ENCODE results near the gene BCS1L. TPM values are rescaled to one million over a fixed set of nuclear protein-coding genes. Genes with fewer than 3 reads are reported as not detected.

BCS1L gene
- total and polyA plus RNA-seq, 2 of the 13 experiments (the other 11 are each of a cell fraction or from before 2014, with no cell fraction given), result 48.9 to 76.0 TPM

DNA sequence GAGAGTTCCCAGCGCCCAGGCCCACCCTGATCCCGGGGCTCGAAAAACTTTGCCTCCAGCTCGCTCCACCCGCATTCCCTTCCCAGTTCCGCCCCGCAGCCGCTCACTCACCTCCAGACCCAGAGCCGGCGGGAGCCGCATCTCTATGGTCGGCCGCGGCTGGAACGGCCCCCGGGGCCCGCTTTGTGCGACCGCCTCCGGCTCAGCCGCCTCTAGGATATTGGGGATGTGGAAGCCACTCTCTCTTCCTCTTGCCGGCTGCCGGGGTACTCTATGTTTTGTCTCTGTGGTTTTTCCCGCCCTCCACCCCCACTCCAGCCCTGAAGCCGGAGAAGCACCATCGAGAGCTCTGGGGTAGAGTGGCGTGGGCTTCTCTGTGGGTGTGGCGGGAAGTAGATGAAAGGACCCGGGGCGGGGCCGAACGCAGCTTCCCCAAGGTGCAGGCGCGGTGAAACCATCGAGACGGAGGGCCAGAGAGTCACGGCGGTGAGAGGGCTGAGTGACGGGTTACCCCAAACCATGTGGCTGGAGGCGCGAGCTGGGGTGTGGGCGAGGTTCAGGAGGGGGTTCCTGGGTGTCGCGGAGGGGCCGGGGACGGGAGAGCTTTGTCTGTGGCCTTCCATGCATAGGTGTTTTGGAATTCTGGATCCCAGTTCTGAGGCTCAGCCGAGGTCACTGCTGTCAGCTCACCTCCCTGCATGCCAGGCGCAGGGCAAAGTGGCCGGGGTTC lies at the start of gene BCS1L, which contains the start of gene ZNF142 (continued):
- TF ChIP-seq ZNF354B (CRISPR knock-in tag; IDR thresholded peaks at IDR 0.05) (0 out of 2 replicates have a peak, but pooled peaks have one; percentile 9), ZNF615 (CRISPR knock-in tag; IDR thresholded peaks at IDR 0.05; ENCODE audit: borderline replicate concordance) (peak; percentile 49; the same call in 1 of the 2 replicates), FOXJ3 (CRISPR knock-in tag; IDR thresholded peaks at IDR 0.05; ENCODE audit: borderline replicate concordance) (no peak), MXI1 (IDR thresholded peaks at IDR 0.05; ENCODE audit: borderline replicate concordance, low read depth, low read length) (peak; percentile 96; the same call in 1 of the 3 replicates), MYNN (CRISPR knock-in tag; IDR thresholded peaks at IDR 0.05; ENCODE audit: low read depth) (no peak), IRX3 (CRISPR knock-in tag; IDR thresholded peaks at IDR 0.05; ENCODE audit: borderline replicate concordance, low read depth) (peak; percentile 32), FOXO1 (CRISPR knock-in tag; IDR thresholded peaks at IDR 0.05) (peak; percentile 7; the same call in 1 of the 2 replicates), TBX2 (CRISPR knock-in tag; IDR thresholded peaks at IDR 0.05; ENCODE audit: borderline replicate concordance) (no peak), PRMT3 (CRISPR knock-in tag; IDR thresholded peaks at IDR 0.05; ENCODE audit: borderline replicate concordance, low read depth) (no peak), HNRNPH1 (optimal IDR thresholded peaks at IDR 0.05; ENCODE audit: low read depth, low read length) (peak; percentile 45), GTF2F1 (IDR thresholded peaks at IDR 0.05; ENCODE audit: low read length) (no peak), ZBTB20 (CRISPR knock-in tag; IDR thresholded peaks at IDR 0.05; ENCODE audit: borderline replicate concordance, low read depth) (peak; percentile 45; the same call in 1 of the 2 replicates), CHD4 (IDR thresholded peaks at IDR 0.05; ENCODE audit: borderline replicate concordance, low read length) (no peak), DPF2 (CRISPR knock-in tag; IDR thresholded peaks at IDR 0.05; ENCODE audit: borderline replicate concordance, low read depth) (no peak), ZNF570 (CRISPR knock-in tag; IDR thresholded peaks at IDR 0.05; ENCODE audit: borderline replicate concordance) (no peak; the same call in 1 of the 2 replicates), SNAPC2 (CRISPR knock-in tag; IDR thresholded peaks at IDR 0.05) (peak; percentile 5; the same call in 1 of the 2 replicates), ZBTB8A (CRISPR knock-in tag; IDR thresholded peaks at IDR 0.05; ENCODE audit: borderline replicate concordance, low read depth) (no peak), YEATS2 (CRISPR knock-in tag; IDR thresholded peaks at IDR 0.05; ENCODE audit: borderline replicate concordance) (peak; percentile 92), SAP130 (CRISPR knock-in tag; IDR thresholded peaks at IDR 0.05; ENCODE audit: low read depth) (peak; percentile 99), CCAR2 (optimal IDR thresholded peaks at IDR 0.05; ENCODE audit: low read depth, low read length) (peak; percentile 88), KLF6 (CRISPR knock-in tag; IDR thresholded peaks at IDR 0.05) (peak; percentile 81)
- TF ChIP-seq, protein P1, sequence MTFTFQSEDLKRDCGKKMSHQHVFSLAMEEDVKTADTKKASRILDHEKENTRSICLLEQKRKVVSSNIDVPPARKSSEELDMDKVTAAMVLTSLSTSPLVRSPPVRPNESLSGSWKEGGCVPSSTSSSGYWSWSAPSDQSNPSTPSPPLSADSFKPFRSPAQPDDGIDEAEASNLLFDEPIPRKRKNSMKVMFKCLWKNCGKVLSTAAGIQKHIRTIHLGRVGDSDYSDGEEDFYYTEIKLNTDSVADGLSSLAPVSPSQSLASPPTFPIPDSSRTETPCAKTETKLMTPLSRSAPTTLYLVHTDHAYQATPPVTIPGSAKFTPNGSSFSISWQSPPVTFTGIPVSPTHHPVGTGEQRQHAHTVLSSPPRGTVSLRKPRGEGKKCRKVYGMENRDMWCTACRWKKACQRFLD (CRISPR knock-in tag; IDR thresholded peaks at IDR 0.05; ENCODE audit: borderline replicate concordance), result peak; percentile 88; the same call in 1 of the 2 replicates
- TF ChIP-seq, protein P2, sequence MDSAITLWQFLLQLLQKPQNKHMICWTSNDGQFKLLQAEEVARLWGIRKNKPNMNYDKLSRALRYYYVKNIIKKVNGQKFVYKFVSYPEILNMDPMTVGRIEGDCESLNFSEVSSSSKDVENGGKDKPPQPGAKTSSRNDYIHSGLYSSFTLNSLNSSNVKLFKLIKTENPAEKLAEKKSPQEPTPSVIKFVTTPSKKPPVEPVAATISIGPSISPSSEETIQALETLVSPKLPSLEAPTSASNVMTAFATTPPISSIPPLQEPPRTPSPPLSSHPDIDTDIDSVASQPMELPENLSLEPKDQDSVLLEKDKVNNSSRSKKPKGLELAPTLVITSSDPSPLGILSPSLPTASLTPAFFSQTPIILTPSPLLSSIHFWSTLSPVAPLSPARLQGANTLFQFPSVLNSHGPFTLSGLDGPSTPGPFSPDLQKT (CRISPR knock-in tag; IDR thresholded peaks at IDR 0.05; ENCODE audit: borderline replicate concordance), result no peak
- TF ChIP-seq, protein P3, sequence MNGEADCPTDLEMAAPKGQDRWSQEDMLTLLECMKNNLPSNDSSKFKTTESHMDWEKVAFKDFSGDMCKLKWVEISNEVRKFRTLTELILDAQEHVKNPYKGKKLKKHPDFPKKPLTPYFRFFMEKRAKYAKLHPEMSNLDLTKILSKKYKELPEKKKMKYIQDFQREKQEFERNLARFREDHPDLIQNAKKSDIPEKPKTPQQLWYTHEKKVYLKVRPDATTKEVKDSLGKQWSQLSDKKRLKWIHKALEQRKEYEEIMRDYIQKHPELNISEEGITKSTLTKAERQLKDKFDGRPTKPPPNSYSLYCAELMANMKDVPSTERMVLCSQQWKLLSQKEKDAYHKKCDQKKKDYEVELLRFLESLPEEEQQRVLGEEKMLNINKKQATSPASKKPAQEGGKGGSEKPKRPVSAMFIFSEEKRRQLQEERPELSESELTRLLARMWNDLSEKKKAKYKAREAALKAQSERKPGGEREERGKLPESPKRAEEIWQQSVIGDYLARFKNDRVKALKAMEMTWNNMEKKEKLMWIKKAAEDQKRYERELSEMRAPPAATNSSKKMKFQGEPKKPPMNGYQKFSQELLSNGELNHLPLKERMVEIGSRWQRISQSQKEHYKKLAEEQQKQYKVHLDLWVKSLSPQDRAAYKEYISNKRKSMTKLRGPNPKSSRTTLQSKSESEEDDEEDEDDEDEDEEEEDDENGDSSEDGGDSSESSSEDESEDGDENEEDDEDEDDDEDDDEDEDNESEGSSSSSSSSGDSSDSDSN (CRISPR knock-in tag; IDR thresholded peaks at IDR 0.05), result peak; percentile 78

All from HepG2 (cell line).